Vagina (tissue), 2 donors: ENCODE measurements around the gene IDUA.

ENCODE experiments used
- CTCF ChIP-seq, 3 experiments: fragments of 450-650 bp in 2 of 3; fragments of 200-600 bp in 1 of 3; sonication (generic) in 1 of 3; IDR thresholded peaks; one replicate each; pipeline ENCODE4 v1.5.1; 2017 to 2019; ENCODE audit warnings: antibody characterized with exemption in 3 of 3, mild to moderate bottlenecking in 2 of 3, moderate library complexity in 2 of 3
- POLR2A ChIP-seq, 2 donors: fragments of 450-650 bp; IDR thresholded peaks; one replicate each; pipeline ENCODE4 v1.6.1; 2017; ENCODE audit warnings: antibody characterized with exemption in 2 of 2, mild to moderate bottlenecking in 2 of 2, moderate library complexity in 2 of 2
- POLR2AphosphoS5 ChIP-seq, 2 donors: sonication (generic); formaldehyde crosslinking; IDR thresholded peaks; one replicate each; pipeline ENCODE4 v1.9.0; 2017; ENCODE audit warnings: antibody characterized with exemption in 2 of 2, mild to moderate bottlenecking in 2 of 2, low read depth in 1 of 2; ENCODE audit not compliant: insufficient read depth in 1 of 2

GRCh38 chr4:988726-989721 lies 2.2 kb downstream of the IDUA start:
- TF ChIP-seq CTCF (IDR thresholded peaks at IDR 0.05) (no peak), POLR2A (IDR thresholded peaks at IDR 0.05) (no peak), POLR2AphosphoS5 (IDR thresholded peaks at IDR 0.05; ENCODE audit: insufficient read depth in 1 of 2, low read depth in 1 of 2) (no peak)
